ENCODE results near the gene ULK4. TPM values are rescaled to one million over a fixed set of nuclear protein-coding genes. Genes with fewer than 3 reads are reported as not detected.
A peak's percentile ranks its signal among the peaks of the same experiment; 100 is the strongest.
"Not testable (repeated sequence)": the region's sequence is repeated elsewhere in the genome, so short reads cannot be mapped to it uniquely, and the experiment has no call there.

ULK4 gene
- total RNA-seq, 1 experiment from 2014 or later = 2.0 TPM

DNA sequence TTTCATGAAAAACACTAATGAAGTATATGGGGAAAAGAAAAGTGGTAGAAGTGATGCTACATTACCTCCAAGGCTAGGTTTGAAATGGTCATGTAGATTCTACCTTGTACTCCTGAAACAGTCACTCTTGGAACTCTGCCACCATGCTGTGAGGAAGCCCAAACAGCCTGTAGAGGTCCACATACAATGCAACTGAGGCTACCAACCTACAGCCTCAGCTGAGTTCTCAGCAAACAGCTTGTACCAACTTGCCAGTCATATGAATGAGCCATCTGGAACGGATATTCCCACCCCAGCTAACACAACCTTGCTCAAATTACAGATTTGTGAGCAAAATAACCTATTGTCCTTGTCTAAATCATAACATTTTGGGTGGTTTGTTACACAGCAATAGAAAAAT lies 193.5 kb downstream of the ULK4 start:
- no peak for DNase-seq (ENCODE audit: low spot score)

GRCh38 chr3:41762867-41763266 lies 199.0 kb downstream of the ULK4 start:
- DNase-seq (ENCODE audit: low spot score) = not testable (repeated sequence)

DNA sequence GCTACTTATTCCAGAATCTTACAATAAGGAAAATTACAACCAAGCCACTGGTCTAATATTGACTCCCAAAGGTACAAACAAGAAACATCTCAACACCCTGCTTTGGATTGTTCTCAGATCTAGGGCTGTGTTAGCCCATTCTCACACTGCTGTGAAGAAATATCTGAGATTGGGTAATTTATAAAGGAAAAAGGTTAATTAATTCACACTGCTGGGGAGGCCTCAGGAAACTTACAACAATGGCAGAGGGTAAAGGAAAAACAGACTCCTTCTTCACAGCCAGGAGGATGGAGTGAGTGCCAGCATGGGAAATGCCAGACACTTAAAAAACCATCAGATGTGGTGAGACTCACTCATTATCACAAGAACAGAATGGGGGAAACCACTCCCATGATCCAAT lies 208.3 kb downstream of the ULK4 start:
- DNase-seq (ENCODE audit: low spot score) = no peak

GRCh38 chr3:41751597-41751996 lies 210.3 kb downstream of the ULK4 start:
- no peak for DNase-seq (ENCODE audit: low spot score)

GRCh38 chr3:41749988-41750387 lies 211.9 kb downstream of the ULK4 start:
- DNase-seq (ENCODE audit: low spot score) = no peak

GRCh38 chr3:41746215-41746614 lies 215.7 kb downstream of the ULK4 start:
- no peak for DNase-seq (ENCODE audit: low spot score)

DNA sequence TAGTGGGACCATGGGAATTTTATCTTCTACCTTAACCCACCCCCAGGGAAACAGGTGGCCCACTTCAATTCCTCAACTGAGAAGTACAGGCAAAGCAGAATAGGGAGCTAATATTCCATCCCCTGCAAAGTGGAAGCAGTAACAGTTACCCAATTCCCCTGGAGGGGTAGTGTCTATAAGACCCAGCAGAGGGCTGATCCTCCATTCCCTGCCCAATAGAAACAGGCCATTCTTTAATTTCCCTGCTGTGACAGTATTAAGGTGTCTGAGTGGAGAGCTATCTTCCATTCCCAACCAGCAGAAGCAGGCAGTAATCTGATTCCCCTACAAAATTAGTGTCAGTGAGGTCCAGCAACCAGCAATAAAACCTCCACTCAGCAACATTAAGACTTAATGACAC lies 219.8 kb downstream of the ULK4 start:
- DNase-seq (ENCODE audit: low spot score) = no peak

DNA sequence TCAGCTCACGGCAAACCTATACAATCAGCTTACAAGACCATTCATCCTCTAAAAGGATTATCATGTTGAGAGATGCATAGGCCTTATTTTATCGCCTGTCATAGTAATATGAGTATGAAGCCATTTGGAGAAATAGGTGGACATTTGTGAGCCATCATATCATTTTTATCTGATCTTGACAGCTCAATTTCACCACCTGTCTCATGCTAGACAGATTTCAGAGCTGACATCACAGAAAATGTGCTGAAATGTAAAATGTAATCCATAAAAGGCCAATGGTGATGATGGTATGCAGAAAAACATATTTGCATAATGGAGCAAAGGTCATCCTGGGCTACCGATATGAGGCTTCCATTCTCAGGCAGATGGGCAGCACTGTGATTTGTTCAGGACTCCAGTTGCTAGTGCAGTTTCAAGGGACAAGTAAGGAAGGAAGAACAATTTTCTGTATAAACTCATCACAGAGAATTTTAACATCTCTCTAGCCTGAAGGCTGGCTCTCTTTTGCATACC lies 221.5 kb downstream of the ULK4 start:
- no peak for DNase-seq (ENCODE audit: low spot score)

GRCh38 chr3:41726891-41727290 lies 235.0 kb downstream of the ULK4 start:
- no peak for DNase-seq (ENCODE audit: low spot score)

GRCh38 chr3:41717641-41718040 lies 244.3 kb downstream of the ULK4 start:
- no peak for DNase-seq (ENCODE audit: low spot score)

GRCh38 chr3:41716471-41716870 lies 245.4 kb downstream of the ULK4 start:
- no peak for DNase-seq (ENCODE audit: low spot score)

DNA sequence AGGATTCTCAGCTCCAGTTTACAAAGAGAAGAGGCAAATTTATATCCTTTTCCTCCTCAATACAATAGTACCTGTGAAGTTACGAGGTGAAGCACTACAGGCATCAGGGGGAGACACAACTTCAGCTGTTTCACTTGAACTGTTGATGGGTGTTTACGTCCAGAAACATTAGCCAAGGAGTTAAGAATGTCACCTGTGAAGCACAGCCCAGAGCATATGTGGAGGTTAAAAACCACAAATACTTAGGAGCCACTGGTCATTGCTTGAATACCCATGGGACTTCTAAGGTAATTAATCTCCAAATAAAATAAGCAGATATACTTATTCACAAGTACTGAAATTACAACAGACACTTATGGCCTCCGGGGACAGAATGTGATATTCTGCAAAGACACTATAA lies 246.5 kb downstream of the ULK4 start:
- no peak for DNase-seq (ENCODE audit: low spot score)

DNA sequence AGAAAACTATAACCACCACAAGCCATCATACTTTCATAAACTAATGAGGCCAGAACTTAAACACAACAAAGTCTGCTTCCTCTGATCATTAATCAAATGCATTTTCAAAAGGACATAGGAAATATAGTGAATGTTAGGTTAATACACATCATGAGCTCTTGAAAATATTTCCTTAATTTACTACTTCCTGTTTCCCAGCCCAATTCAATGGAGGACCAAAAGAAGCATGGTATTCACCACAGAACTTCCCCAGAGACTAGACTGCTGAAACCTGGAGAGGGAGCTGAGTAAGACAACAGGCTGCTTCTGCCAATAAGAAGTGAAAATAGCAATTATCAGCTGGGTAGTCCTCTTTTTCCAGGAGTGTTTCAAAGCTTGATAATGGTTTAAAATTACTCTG lies 250.3 kb downstream of the ULK4 start:
- no peak for DNase-seq (ENCODE audit: low spot score)

DNA sequence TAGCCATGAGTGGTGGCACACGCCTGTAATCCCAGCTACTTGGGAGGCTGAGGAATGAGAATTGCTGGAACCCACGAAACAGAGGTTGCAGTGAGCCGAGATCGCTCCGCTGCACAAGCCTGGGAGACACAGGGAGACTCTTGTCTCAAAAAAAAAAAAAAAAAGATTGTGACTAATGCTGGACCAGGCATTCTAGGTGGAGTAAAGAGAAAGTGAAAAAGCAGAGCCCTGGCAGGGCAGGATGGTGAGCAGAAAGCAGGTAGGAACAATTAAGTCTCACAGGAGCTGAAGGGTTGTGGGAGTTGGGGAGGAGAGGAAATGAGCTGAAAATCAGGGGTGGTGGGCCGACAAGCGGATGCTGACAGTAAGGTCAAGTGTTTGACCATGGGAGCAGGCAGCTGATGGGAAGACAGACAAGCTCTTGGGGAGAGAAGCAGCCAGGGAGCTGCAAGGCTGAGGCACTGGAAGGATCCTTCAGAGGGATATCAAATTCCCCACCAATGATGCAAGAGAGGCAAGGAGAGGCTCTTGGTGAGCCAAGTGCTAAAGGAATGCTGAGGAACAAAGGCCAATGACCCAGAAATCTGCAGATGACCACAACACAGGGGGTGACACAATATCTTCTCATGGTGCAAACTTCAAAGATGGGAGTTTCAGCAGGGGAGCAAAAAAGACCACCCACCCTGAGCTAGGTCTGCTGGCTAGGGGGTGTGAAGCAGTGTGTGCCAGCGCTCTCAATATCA lies 251.1 kb downstream of the ULK4 start:
- DNase-seq (ENCODE audit: low spot score) = peak; percentile 16

DNA sequence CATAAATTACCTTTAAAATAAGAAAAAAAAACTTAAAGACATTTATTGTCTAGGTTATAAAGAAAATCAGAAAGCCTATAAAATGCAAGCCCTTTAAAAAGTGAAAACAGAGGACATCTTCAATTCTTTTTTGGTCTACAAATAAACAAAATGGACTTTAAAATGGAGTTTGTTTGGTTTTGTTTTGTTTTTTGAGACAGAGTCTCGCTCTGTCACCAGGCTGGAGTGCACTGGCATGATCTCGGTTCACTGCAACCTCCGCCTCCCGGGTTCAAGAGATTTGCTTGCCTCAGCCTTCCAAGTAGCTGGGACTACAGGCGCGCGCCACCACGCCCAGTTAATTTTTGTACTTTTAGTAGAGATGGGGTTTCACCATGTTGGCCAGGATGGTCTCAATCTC lies 252.7 kb downstream of the ULK4 start:
- not testable (repeated sequence) for DNase-seq (ENCODE audit: low spot score)

GRCh38 chr3:41708176-41708575 lies 253.7 kb downstream of the ULK4 start:
- DNase-seq (ENCODE audit: low spot score) = no peak

- no peak for DNase-seq (ENCODE audit: low spot score)
Measured at GRCh38 chr3:41705893-41706292, 256.0 kb downstream of the ULK4 start.

DNA sequence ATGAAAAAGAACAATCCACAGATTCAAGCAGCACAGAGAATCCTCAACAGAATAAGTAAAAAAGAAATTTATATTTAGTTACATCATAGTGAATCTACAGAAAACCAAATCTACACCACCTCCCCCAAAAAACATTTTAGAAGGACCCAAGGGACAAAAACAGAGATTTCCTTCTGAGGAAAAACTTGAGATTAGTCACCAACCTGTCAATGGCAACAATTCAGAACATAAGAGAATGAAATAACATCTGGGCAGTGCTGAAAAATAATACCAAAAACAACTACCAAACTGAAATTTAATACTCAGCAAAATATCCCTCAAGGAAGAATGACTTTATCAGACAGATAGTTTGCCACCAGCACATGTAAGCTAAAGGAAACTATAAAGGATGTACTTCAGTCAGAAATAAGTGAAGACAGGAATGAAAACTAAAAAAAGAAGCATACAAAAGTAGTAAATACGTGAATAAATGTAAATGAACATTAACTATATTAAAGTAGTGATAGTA lies 260.7 kb downstream of the ULK4 start:
- DNase-seq (ENCODE audit: low spot score) = no peak

DNA sequence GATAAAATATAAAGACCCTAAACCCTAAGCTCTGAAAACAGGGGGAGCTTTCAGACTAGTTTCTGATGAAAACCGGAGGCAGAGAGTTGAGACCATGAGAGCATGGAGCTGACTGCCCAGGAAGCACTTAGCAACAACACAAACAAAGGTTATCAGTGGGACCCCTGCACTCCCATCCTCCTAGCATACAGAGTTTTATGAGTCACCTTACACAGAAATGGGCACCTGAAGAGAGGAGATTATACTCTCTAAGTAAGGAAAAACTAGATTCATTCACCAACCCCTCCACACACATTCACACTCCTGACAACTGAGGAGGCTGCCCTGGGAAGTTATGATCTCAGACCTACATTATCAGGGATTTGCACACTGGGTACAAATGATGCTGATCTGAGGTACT lies 261.7 kb downstream of the ULK4 start:
- no peak for DNase-seq (ENCODE audit: low spot score)

DNA sequence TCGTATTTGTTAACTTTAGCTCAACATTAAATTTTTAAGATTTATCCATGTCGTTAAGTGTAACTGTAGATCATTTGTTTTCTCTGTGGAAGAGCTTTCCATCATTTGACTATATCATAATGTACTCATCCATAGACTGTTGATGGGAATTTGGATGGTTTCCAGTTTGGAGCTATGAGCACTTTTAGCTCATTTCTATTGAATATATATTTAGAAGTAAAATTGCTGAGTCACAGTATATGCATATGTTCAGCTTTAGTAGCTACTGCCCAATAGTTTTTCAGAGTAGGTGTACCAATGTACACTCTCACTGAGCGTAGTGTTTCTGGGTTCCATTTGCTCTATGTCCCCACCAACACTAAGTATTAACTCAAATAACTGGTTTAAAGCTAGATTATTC lies 263.0 kb downstream of the ULK4 start:
- no peak for DNase-seq (ENCODE audit: low spot score)

GRCh38 chr3:41697702-41698101 lies 264.2 kb downstream of the ULK4 start:
- no peak for DNase-seq (ENCODE audit: low spot score)

GRCh38 chr3:41695806-41696205 lies 266.1 kb downstream of the ULK4 start:
- DNase-seq (ENCODE audit: low spot score) = not testable (repeated sequence)

- DNase-seq (ENCODE audit: low spot score) = no peak
Measured at GRCh38 chr3:41693799-41694198, 268.1 kb downstream of the ULK4 start.

All from A172 (cell line).